ENCODE data around the gene SYT2. TPM values are rescaled to one million over a fixed set of nuclear protein-coding genes. Genes with fewer than 3 reads are reported as not detected.

SYT2 gene
- total and polyA plus RNA-seq, 2 of the 13 experiments (the other 11 are each of a cell fraction or from before 2014, with no cell fraction given), result not detected

- TF ChIP-seq ARID4A (CRISPR knock-in tag; IDR thresholded peaks at IDR 0.05; ENCODE audit: borderline replicate concordance), result no peak; the same call in 1 of the 2 replicates
- TF ChIP-seq ZNF691 (CRISPR knock-in tag; IDR thresholded peaks at IDR 0.05; ENCODE audit: borderline replicate concordance, low read depth), result no peak
- TF ChIP-seq ZNF230 (CRISPR knock-in tag; IDR thresholded peaks at IDR 0.05), result no peak
- TF ChIP-seq ZBTB3 (CRISPR knock-in tag; IDR thresholded peaks at IDR 0.05; ENCODE audit: borderline replicate concordance, low read depth), result no peak
- no peak for TF ChIP-seq RAD21 (CRISPR knock-in tag; IDR thresholded peaks at IDR 0.05)
- no peak for TF ChIP-seq GPN1 (CRISPR knock-in tag; IDR thresholded peaks at IDR 0.05; ENCODE audit: borderline replicate concordance)
- no peak for TF ChIP-seq UBTF (CRISPR knock-in tag; IDR thresholded peaks at IDR 0.05)
- peak; percentile 85 for TF ChIP-seq ETV6 (CRISPR knock-in tag; conservative IDR thresholded peaks at IDR 0.05)
- no peak for TF ChIP-seq ZFP36 (IDR thresholded peaks at IDR 0.05; ENCODE audit: borderline replicate concordance, low read depth, low read length, partially characterized antibody)
- peak; percentile 98 for TF ChIP-seq EHMT2 (IDR thresholded peaks at IDR 0.05; ENCODE audit: borderline replicate concordance, low read depth, low read length)
- no peak for TF ChIP-seq HNF4G (IDR thresholded peaks at IDR 0.05; ENCODE audit: borderline replicate concordance, low read depth, low read length)
- TF ChIP-seq HNF4G (CRISPR knock-in tag; IDR thresholded peaks at IDR 0.05; ENCODE audit: borderline replicate concordance, low read depth), result no peak
- no peak for TF ChIP-seq ZNF382 (CRISPR knock-in tag; IDR thresholded peaks at IDR 0.05; ENCODE audit: borderline replicate concordance)
- TF ChIP-seq ZNF317 (CRISPR knock-in tag; IDR thresholded peaks at IDR 0.05), result no peak
- TF ChIP-seq ZNF609 (CRISPR knock-in tag; IDR thresholded peaks at IDR 0.05; ENCODE audit: borderline replicate concordance), result no peak
- no peak for TF ChIP-seq SMC3 (IDR thresholded peaks at IDR 0.05; ENCODE audit: low read length)
- no peak for TF ChIP-seq ZNF879 (CRISPR knock-in tag; IDR thresholded peaks at IDR 0.05)
Observed at GRCh38 chr1:202692959-202693555, 17.2 kb downstream of the SYT2 start (continued).
